Stimulated activated naive CD8-positive, alpha-beta T cell treated with anti-CD3 and anti-CD28 coated beads, Interleukin-15, Interleukin-2, amounts not matched to agents 100 U/mL and 50 U/mL, for 24 hours (primary cell): ENCODE measurements around the gene EPM2A.

Experiments used
- ATAC-seq: fragments of 150-1000 bp; cut with Tn5 transposase; one replicate; pipeline ENCODE4 v1.10.0; 2021
- DNase-seq: peaks from one replicate; pipeline ENCODE4 v3.0.0; 2021

The EPM2A gene

DNA sequence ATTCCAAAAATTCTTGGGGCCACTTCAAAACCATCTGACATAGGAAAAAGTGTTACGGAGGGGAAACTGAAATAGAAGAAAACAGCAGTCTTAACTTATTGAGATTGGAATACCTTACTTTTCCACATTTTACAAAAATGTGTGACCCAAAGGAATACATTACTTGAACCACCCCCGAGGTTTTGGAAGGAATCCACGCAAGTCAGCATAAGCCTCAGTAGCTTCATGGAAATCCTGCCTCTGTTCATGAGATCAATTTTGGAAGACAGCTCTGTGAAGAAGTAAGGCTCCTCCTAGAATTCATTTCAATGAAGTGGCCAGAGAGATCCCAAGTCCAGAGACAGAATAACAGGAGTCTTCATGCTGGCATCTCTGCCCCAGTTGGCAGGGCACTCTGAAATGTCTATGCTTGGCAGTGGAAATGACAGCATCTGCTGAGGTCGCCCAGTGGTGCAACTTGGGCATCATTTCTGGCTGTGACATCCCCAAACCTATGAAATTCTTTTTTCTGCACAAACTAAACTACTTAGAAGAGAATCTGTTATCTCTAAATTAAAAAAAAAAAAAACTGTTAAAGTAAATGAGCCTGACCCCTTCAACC is 132.5 kb downstream of the EPM2A start:
- DNase-seq (no peak), ATAC-seq (no peak)

DNA sequence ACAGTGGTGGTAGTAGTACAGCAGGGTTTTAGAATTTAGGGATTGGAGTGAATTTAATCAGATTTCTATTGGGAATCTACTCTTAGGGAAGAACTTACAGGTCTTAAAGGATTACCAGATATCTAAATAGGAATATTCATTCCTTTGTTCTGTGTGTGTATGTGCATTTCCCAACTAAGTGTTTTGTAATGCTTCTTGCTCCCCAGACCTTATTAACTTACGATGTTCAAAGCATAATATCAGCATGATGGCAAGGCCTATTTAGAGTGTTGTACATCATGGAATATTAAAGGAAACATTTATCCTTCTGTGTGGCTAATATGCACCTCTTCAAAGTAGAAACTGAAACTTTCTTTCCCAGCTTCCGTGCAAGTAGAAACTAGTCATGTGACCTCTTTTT is 133.9 kb downstream of the EPM2A start:
- no peak for ATAC-seq
- no peak for DNase-seq

DNA sequence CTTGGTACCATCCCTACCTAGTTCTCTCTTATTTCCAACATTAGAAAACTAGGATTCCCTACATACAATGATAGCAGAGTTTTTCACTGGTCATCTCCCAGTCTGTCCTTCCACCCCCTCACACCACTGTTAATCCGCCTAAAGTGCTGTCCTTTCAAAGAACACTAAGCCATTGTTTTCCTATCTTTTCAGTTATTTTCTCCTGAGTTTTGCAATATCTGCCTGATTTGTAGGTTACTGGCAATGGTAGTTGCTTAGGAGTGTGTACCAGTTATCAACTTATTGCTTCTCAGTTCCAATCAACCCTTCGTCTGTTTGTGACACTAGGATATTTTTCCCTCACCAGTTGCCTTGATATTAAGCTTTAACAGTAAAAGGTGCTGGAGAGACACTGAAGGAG is 135.0 kb downstream of the EPM2A start:
- DNase-seq: no peak
- ATAC-seq: no peak

DNA sequence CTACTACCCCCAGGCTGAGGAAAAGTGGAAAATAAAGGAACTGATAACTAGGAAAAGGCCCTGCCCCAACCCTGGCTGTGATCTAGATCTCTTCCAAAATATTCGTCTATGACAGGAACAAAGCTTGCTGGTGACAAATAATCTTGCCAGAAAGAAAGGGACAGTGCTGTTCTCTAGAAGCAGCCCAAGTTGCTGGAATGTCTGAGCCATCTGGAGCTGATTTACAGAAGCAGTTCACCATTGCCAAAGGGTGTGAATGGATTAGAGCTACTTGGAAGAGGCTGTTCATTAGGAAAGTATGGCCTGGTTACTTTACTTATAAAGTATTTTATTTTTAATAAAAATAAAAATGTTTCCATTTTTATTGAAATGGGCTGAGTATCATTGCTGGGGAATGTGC is 146.3 kb downstream of the EPM2A start:
- ATAC-seq: no peak
- DNase-seq: no peak

DNA sequence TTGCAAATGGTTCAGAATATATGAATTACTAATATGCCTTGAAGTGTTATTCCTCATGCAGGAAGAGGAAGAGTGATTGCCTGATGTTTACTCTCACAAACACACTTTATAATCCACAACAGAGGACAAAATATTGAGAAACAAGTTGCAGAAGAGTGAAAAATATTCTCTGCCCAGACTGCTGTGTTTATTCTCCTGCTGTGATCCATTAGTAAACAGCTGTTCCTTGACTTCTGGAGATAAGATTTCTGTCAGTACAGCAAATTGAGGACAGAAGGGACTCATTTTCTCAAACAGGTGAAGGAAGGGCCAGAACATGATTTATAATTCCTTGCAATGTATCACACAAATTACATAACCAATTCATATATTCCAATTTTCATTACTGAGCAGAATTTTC is 148.0 kb downstream of the EPM2A start:
- no peak for DNase-seq
- ATAC-seq: no peak

DNA sequence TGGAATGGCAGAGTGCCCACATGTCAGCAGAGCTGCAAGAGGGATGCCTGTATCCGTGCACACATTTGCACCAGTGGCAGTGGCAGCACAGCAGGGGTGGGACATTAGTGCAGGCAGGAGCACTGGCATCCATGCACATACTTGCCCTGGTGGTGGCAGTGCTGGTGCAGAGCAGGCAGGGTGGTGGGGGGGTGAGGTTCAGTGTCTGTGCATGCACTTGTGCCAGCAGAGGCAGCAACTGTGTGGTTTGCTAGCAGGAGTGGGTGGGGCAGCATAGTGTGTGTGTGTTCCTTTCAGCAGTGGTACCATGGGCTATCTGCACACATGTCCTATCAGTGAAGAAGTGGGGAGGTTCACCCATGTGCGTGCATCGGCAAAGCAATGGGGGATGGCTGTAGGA is 151.6 kb downstream of the EPM2A start:
- ATAC-seq (no peak), DNase-seq (no peak)
